GM19193 (cell line): ENCODE results near the gene USH2A.

Experiments used
- POLR2A ChIP-seq: IDR thresholded peaks from 4 replicates; pipeline ENCODE4 v1.6.1; 2011; ENCODE audit not compliant: insufficient read depth, insufficient read length; ENCODE audit errors: extremely low read depth

The USH2A gene

GRCh38 chr1:216248628-216249027 lies 174.6 kb downstream of the USH2A start:
- TF ChIP-seq POLR2A = no peak

- TF ChIP-seq POLR2A = no peak
Measured at GRCh38 chr1:216247937-216248336, 175.3 kb downstream of the USH2A start.

- no peak for TF ChIP-seq POLR2A
Measured at GRCh38 chr1:216246577-216247203, 176.6 kb downstream of the USH2A start.

- TF ChIP-seq POLR2A = no peak
Measured at GRCh38 chr1:216238844-216239243, 184.4 kb downstream of the USH2A start.

- no peak for TF ChIP-seq POLR2A
Measured at GRCh38 chr1:216237927-216238542, 185.2 kb downstream of the USH2A start.

GRCh38 chr1:216224233-216224632 lies 199.0 kb downstream of the USH2A start:
- no peak for TF ChIP-seq POLR2A

- TF ChIP-seq POLR2A = no peak
Measured at GRCh38 chr1:216223486-216223885, 199.8 kb downstream of the USH2A start.

- TF ChIP-seq POLR2A = no peak
Measured at GRCh38 chr1:216222288-216222687, 201.0 kb downstream of the USH2A start.

GRCh38 chr1:216221260-216221700 lies 202.0 kb downstream of the USH2A start:
- no peak for TF ChIP-seq POLR2A

- no peak for TF ChIP-seq POLR2A
Measured at GRCh38 chr1:216216305-216216704, 206.9 kb downstream of the USH2A start.

GRCh38 chr1:216215169-216215568 lies 208.1 kb downstream of the USH2A start:
- TF ChIP-seq POLR2A = no peak

- no peak for TF ChIP-seq POLR2A
Measured at GRCh38 chr1:216212826-216213225, 210.4 kb downstream of the USH2A start.

GRCh38 chr1:216210081-216210480 lies 213.2 kb downstream of the USH2A start:
- no peak for TF ChIP-seq POLR2A

GRCh38 chr1:216209125-216209524 lies 214.1 kb downstream of the USH2A start:
- no peak for TF ChIP-seq POLR2A

GRCh38 chr1:216207154-216207553 lies 216.1 kb downstream of the USH2A start:
- TF ChIP-seq POLR2A = no peak

GRCh38 chr1:216205176-216205575 lies 218.1 kb downstream of the USH2A start:
- no peak for TF ChIP-seq POLR2A

- TF ChIP-seq POLR2A = no peak
Measured at GRCh38 chr1:216201946-216202345, 221.3 kb downstream of the USH2A start.

GRCh38 chr1:216200941-216201340 lies 222.3 kb downstream of the USH2A start:
- no peak for TF ChIP-seq POLR2A

- TF ChIP-seq POLR2A = no peak
Measured at GRCh38 chr1:216194721-216195120, 228.5 kb downstream of the USH2A start.
